PFSK-1 (cell line): ENCODE results near the gene DUS1L.

ENCODE experiments used
- FOXP2 ChIP-seq: optimal IDR thresholded peaks from 2 replicates; pipeline ENCODE3; 2011; ENCODE audit warnings: borderline replicate concordance, control low read depth, inconsistent platforms; ENCODE audit not compliant: insufficient read depth; ENCODE audit errors: extremely low read length, extremely low read depth
- POLR2AphosphoS5 ChIP-seq: IDR thresholded peaks from 2 replicates; pipeline ENCODE4 v1.6.1; 2012; ENCODE audit warnings: low read depth, mild to moderate bottlenecking, control low read depth, low read length, moderate library complexity
- REST ChIP-seq, 2 experiments: IDR thresholded peaks; 2 replicates each; pipeline versions ENCODE4 v1.6.1 to v1.8.0; 2011 to 2012; ENCODE audit warnings: low read depth in 2 of 2, low read length in 2 of 2, control low read depth in 1 of 2, inconsistent platforms in 1 of 2, mild to moderate bottlenecking in 1 of 2, moderate library complexity in 1 of 2; ENCODE audit not compliant: insufficient read depth in 1 of 2
- SIN3A ChIP-seq: IDR thresholded peaks from 2 replicates; pipeline ENCODE4 v1.6.1; 2012; ENCODE audit warnings: mild to moderate bottlenecking, low read length, moderate library complexity, borderline replicate concordance; ENCODE audit not compliant: insufficient read depth
- TAF1 ChIP-seq: IDR thresholded peaks from 2 replicates; pipeline ENCODE4 v1.6.1; 2012; ENCODE audit warnings: low read length, control low read depth, borderline replicate concordance; ENCODE audit not compliant: insufficient read depth

The DUS1L gene

DNA sequence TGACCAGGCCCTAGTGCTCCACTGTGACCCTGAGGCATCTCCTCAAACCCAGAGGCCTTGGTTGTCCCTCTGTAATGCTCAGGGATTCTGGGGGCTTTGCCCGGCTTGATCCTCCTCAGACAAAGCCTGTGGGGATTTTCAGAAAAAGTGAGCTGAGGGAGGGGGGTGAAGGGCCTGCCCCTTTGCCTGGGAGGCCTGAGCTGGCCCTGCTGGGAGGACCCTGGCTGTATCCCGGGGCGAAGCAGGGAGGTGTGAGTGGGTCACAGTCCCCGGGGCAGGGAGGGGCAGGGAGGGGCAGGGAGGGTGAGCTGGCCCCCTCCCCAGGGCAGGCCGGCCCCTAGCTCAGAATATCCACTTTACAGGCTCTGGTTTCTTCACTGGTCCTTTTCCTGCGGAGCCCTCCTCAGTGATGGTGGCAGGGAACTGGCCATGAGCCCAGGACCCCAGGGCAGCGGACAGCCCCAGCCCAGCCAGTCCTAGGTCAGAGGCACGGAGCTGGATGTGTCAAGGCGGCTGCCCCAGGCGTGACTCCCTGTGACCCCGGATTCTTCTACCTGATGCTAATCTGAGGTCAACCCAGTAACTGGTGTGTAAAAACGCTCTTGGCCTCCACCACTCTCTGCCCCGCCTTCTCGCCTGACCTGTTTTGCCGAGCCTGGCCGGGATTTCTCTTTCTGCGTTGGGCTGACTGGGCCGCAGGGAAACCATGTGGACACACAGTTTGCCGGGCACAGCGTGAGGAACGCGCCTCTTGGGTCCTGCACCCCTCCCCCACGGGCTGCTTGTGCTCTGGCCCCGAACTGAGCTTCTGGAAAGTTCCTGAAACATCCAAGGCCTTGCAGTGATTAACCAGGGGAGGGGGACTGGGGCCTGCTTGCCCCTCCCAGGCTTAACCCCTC is 38.2 kb upstream of the DUS1L start:
- TF ChIP-seq FOXP2: no peak
- TF ChIP-seq POLR2AphosphoS5: no peak
- TF ChIP-seq TAF1: no peak

GRCh38 chr17:82101767-82102679 is 36.4 kb upstream of the DUS1L start:
- no peak for TF ChIP-seq SIN3A
- TF ChIP-seq TAF1: no peak
- no peak for TF ChIP-seq POLR2AphosphoS5
- no peak for TF ChIP-seq REST (IDR thresholded peaks at IDR 0.05; ENCODE audit: insufficient read depth in 1 of 2, low read depth in 2 of 2, low read length in 2 of 2)
- no peak for TF ChIP-seq FOXP2

- TF ChIP-seq SIN3A (no peak), FOXP2 (no peak), POLR2AphosphoS5 (no peak), REST (IDR thresholded peaks at IDR 0.05; ENCODE audit: insufficient read depth in 1 of 2, low read depth in 2 of 2, low read length in 2 of 2) (no peak), TAF1 (no peak)
Observed at GRCh38 chr17:82101301-82101715, 35.7 kb upstream of the DUS1L start.

GRCh38 chr17:82100502-82101298 is 35.1 kb upstream of the DUS1L start:
- TF ChIP-seq SIN3A: no peak
- no peak for TF ChIP-seq TAF1
- no peak for TF ChIP-seq REST (IDR thresholded peaks at IDR 0.05; ENCODE audit: insufficient read depth in 1 of 2, low read depth in 2 of 2, low read length in 2 of 2)
- TF ChIP-seq POLR2AphosphoS5: no peak

DNA sequence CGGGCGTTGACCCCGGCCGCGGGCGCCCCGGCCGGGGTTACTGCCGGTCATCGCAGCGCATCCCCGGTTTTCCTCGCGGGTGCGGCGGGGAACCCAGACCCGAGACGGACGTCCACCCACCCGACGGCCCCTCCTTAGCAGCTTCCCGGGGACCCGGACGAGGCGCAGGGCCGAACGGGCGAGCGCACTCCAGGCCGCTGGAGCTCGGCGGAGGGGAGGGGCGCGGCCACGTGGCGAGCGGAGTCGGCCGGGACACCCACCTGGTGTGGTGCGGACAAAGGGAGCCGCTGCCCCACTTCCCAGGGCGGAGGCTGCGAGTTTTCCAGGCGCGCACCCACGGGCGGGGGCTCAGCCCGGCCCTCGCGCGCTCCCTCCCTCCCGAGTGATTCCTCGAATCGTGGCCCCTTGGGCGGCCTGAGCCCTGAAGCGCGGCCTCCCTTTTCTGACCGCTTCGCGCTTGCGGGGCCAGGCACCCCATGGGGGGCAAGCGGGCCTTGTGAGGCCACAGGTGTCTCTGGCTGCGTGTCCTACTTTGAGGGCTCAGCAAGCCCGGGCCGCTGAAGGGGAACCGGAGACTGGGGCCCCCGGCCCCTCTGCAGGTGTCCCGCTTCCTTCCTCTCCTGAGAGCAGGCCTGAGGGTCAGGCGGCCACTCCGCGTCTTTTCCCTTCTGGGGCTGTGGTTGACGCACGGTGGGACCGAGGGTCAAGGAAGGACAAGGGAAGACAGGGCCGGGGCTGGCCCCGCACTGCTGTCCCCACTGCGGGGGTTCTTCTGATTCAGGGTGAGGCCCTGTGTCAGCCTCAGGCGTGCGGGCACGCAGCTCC is 33.5 kb upstream of the DUS1L start:
- TF ChIP-seq REST (IDR thresholded peaks at IDR 0.05; ENCODE audit: insufficient read depth in 1 of 2, low read depth in 2 of 2, low read length in 2 of 2) (no peak), SIN3A (no peak), POLR2AphosphoS5 (0 out of 2 replicates have a peak, but pooled peaks have one; percentile 8)
